Measurements from ENCODE around the gene SUN2.

GRCh38 chr22:38770257-38770949 lies 14.6 kb upstream of the SUN2 start:
- no peak for TF ChIP-seq CTCF (conservative IDR thresholded peaks at IDR 0.05)
- no peak for TF ChIP-seq ZFX (IDR thresholded peaks at IDR 0.05)

Data from C4-2B (cell line).